Smooth muscle cell (in vitro differentiated cells): ENCODE data around the gene DGKG. TPM values are rescaled to one million over a fixed set of nuclear protein-coding genes. Genes with fewer than 3 reads are reported as not detected.

Experiments used
- DNase-seq: peaks from one replicate; lab custom pipeline; 2025; ENCODE audit not compliant: unreplicated experiment; lab: John Stamatoyannopoulos, UW
- H2AFZ ChIP-seq: fragments of 200-600 bp; sonication (generic); 2 replicates; pipeline ENCODE4 v1.6.0; 2016; ENCODE audit warnings: antibody characterized with exemption, low read depth, mild to moderate bottlenecking
- H3F3A ChIP-seq: fragments of 200-600 bp; sonication (generic); 2 replicates; pipeline ENCODE4 v1.6.0; 2017; ENCODE audit warnings: antibody characterized with exemption, low read depth
- H3K27ac ChIP-seq: fragments of 200-600 bp; sonication (generic); 2 replicates; pipeline ENCODE4 v1.5.1; 2016; ENCODE audit warnings: low read depth, mild to moderate bottlenecking
- H3K27me3 ChIP-seq: fragments of 200-600 bp; sonication (generic); 2 replicates; pipeline ENCODE4 v1.6.1; 2016; ENCODE audit warnings: low read depth, mild to moderate bottlenecking
- H3K36me3 ChIP-seq: fragments of 200-600 bp; sonication (generic); 2 replicates; pipeline ENCODE4 v1.5.1; 2016; ENCODE audit warnings: low read depth
- H3K4me1 ChIP-seq: fragments of 200-600 bp; sonication (generic); 2 replicates; pipeline ENCODE4 v1.5.1; 2016; ENCODE audit warnings: low read depth
- H3K4me2 ChIP-seq: fragments of 200-600 bp; sonication (generic); 2 replicates; pipeline ENCODE4 v1.6.0; 2016; ENCODE audit warnings: mild to moderate bottlenecking
- H3K4me3 ChIP-seq: fragments of 200-600 bp; sonication (generic); 2 replicates; pipeline ENCODE4 v1.5.1; 2016; ENCODE audit warnings: mild to moderate bottlenecking
- H3K79me2 ChIP-seq: fragments of 200-600 bp; sonication (generic); 2 replicates; pipeline ENCODE4 v1.6.0; 2016; ENCODE audit warnings: low read depth, mild to moderate bottlenecking
- H3K9ac ChIP-seq: fragments of 200-600 bp; sonication (generic); 2 replicates; pipeline ENCODE4 v1.6.0; 2016; ENCODE audit warnings: low read depth
- H3K9me3 ChIP-seq: fragments of 200-600 bp; sonication (generic); replicated peaks from 2 replicates; pipeline ENCODE4 v1.5.1; 2016; ENCODE audit warnings: low read depth
- H4K20me1 ChIP-seq: fragments of 200-600 bp; sonication (generic); 2 replicates; pipeline ENCODE4 v1.6.0; 2016; ENCODE audit warnings: low read depth
- WGBS: methylation state at CpG from one replicate; pipeline ENCODE4 v1.1.7; 2016; ENCODE audit warnings: low lambda C conversion rate; 5-methylcytosine and 5-hydroxymethylcytosine counted together
- polyA plus RNA-seq: library from polyadenylated mRNA; unstranded; fragments of >200 nt; fragmentation: Nextera tagmentation; extraction: Ambion mirVana; gene quantifications from 2 replicates; pipeline ENCODE4 v1.2.1, GENCODE V29; 2016
- total RNA-seq: library from RNA; depleted of rRNA; stranded (reverse); fragments of >200 nt; gene quantifications from 2 replicates; pipeline ENCODE4 v1.2.3, GENCODE V29; 2014
- TF ChIP-seq, protein P1 (sequence below): fragments of 200-600 bp; sonication (generic); IDR thresholded peaks from 2 replicates; pipeline ENCODE4 v1.5.1; 2017; ENCODE audit warnings: borderline replicate concordance, mild to moderate bottlenecking, antibody characterized with exemption; ENCODE audit not compliant: insufficient read depth, poor library complexity, severe bottlenecking

Gene DGKG
- total and polyA plus RNA-seq, 2 experiments from 2014 or later: 0.64 TPM; not detected in 1

DNA sequence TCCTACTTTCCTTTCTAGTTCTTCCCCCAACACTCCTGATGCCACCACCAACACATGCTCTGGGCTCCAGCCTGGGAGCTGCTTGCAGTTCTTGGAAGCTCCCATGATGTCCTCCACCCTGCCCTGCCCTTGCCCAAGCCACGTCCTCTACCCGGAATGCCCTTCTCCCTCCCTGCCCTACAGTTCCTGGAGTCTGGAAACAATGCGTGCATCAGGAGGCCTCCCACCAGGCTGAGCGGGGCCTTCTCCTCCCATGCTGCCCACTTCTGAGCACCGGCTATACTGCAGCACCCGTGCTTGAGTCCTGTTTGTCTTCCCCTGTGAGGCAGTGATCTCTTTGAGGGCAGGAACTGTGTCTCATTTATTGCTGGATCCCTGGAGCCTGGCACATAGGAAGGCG lies 44.6 kb downstream of the DGKG start:
- Histone ChIP-seq H3K4me1 (peaks cover 6% of the 10 kb centered on the region), H3K79me2 (no peaks in the 10 kb centered on the region), H3F3A (peaks cover 12% of the 10 kb centered on the region), H2AFZ (no peak overlapping the region), H3K27ac (no peak overlapping the region), H3K4me2 (no peak overlapping the region), H4K20me1 (no peaks in the 10 kb centered on the region), H3K27me3 (peaks cover 1% of the 10 kb centered on the region), H3K4me3 (no peak overlapping the region), H3K9me3 (no peaks in the 10 kb centered on the region), H3K9ac (no peak overlapping the region), H3K36me3 (no peaks in the 10 kb centered on the region)
- no peak for DNase-seq
- 93% methylated on average over 7 of the region's 7 CpGs for WGBS
- TF ChIP-seq, protein P1, sequence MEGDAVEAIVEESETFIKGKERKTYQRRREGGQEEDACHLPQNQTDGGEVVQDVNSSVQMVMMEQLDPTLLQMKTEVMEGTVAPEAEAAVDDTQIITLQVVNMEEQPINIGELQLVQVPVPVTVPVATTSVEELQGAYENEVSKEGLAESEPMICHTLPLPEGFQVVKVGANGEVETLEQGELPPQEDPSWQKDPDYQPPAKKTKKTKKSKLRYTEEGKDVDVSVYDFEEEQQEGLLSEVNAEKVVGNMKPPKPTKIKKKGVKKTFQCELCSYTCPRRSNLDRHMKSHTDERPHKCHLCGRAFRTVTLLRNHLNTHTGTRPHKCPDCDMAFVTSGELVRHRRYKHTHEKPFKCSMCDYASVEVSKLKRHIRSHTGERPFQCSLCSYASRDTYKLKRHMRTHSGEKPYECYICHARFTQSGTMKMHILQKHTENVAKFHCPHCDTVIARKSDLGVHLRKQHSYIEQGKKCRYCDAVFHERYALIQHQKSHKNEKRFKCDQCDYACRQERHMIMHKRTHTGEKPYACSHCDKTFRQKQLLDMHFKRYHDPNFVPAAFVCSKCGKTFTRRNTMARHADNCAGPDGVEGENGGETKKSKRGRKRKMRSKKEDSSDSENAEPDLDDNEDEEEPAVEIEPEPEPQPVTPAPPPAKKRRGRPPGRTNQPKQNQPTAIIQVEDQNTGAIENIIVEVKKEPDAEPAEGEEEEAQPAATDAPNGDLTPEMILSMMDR: no peak

DNA sequence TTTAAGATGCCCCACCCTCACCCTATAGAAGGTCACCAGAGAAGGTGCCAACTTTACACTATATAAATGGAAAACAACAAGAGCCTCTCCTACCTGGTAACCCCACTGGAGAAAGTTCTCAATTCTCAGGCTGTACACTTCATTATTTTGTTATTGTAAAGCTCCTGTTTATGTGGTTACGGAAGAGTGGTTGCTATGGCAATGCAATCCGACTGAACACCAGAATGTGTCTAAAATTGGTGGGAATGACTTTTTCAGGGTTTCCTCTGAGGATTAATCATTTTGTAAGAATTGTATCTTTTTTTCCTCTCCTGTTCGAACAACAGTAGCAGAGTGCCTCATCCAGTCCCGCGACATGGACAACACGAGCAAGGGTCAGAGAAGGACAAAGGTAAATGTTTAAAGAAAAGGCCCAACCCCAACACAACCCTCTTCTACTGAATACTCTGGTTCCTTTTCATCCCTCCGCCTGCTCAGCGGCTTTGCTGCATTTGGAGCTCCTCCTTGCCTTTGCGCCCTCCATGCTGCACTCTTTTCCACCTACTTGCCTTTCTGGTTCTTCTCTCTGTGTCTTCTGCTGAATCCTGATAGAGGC lies 45.3 kb downstream of the DGKG start:
- H3K4me1 ChIP-seq: peaks cover 6% of the 10 kb centered on the region
- no peak overlapping the region for H3K9ac ChIP-seq
- no peaks in the 10 kb centered on the region for H4K20me1 ChIP-seq
- no peak overlapping the region for H3K4me3 ChIP-seq
- H3K27ac ChIP-seq: no peak overlapping the region
- H3K27me3 ChIP-seq: peaks cover 5% of the 10 kb centered on the region
- no peak overlapping the region for H3K4me2 ChIP-seq
- H3F3A ChIP-seq: peaks cover 12% of the 10 kb centered on the region
- H3K9me3 ChIP-seq: no peaks in the 10 kb centered on the region
- H2AFZ ChIP-seq: no peak overlapping the region
- no peak for DNase-seq
- WGBS: 89% methylated on average over 9 of the region's 9 CpGs
- TF ChIP-seq, protein P1: no peak
- H3K79me2 ChIP-seq: no peaks in the 10 kb centered on the region
- no peaks in the 10 kb centered on the region for H3K36me3 ChIP-seq

DNA sequence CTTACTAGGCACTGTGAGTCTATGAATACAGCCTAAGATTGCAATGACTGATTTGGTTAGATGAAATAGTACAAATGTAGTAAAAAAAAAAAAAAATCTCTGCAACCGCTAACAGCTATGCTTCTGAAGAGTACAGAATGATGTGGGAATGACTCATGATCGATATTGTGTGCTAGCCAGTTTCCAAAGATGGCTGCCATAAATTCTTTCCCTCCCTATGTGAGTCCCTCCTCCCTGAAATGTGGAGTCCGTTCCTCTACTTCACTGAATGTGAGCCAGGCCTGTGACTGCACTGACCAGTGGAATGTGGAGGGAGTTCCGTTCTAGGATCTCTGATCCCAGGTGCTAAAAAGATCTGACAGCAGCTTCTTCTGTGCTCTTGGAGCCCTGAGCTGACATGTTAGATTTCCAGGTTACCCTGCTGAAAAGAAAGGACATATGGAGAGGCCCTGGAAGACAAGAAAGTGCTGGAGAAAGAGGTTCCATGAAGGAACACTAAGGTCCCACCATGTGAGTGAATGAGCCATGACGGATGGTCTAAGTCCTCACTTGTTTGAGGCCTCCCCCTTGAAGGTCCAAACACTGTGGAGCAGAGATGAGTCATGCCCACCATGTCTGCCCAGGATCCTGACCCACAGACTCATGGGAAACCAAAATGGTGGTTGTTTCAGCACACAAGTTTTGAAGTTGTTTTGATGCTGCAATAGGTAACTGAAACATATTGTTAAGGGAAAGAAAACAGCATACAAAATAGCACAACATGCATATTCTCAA lies 46.3 kb downstream of the DGKG start:
- no peak overlapping the region for H3K4me2 ChIP-seq
- WGBS: 85% methylated on average over 5 of the region's 5 CpGs
- no peaks in the 10 kb centered on the region for H3K36me3 ChIP-seq
- peaks cover 6% of the 10 kb centered on the region for H3K4me1 ChIP-seq
- H3K27ac ChIP-seq: no peak overlapping the region
- no peaks in the 10 kb centered on the region for H4K20me1 ChIP-seq
- no peak overlapping the region for H2AFZ ChIP-seq
- no peak for DNase-seq
- no peak overlapping the region for H3K4me3 ChIP-seq
- no peaks in the 10 kb centered on the region for H3K9me3 ChIP-seq
- H3K27me3 ChIP-seq: peaks cover 5% of the 10 kb centered on the region
- TF ChIP-seq, protein P1: no peak
- no peaks in the 10 kb centered on the region for H3K79me2 ChIP-seq
- peaks cover 12% of the 10 kb centered on the region for H3F3A ChIP-seq
- H3K9ac ChIP-seq: no peak overlapping the region
